ENCODE measurements around the gene SEC22A.
A peak's percentile ranks its signal among the peaks of the same experiment; 100 is the strongest.

Gene SEC22A, protein sequence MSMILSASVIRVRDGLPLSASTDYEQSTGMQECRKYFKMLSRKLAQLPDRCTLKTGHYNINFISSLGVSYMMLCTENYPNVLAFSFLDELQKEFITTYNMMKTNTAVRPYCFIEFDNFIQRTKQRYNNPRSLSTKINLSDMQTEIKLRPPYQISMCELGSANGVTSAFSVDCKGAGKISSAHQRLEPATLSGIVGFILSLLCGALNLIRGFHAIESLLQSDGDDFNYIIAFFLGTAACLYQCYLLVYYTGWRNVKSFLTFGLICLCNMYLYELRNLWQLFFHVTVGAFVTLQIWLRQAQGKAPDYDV

DNA sequence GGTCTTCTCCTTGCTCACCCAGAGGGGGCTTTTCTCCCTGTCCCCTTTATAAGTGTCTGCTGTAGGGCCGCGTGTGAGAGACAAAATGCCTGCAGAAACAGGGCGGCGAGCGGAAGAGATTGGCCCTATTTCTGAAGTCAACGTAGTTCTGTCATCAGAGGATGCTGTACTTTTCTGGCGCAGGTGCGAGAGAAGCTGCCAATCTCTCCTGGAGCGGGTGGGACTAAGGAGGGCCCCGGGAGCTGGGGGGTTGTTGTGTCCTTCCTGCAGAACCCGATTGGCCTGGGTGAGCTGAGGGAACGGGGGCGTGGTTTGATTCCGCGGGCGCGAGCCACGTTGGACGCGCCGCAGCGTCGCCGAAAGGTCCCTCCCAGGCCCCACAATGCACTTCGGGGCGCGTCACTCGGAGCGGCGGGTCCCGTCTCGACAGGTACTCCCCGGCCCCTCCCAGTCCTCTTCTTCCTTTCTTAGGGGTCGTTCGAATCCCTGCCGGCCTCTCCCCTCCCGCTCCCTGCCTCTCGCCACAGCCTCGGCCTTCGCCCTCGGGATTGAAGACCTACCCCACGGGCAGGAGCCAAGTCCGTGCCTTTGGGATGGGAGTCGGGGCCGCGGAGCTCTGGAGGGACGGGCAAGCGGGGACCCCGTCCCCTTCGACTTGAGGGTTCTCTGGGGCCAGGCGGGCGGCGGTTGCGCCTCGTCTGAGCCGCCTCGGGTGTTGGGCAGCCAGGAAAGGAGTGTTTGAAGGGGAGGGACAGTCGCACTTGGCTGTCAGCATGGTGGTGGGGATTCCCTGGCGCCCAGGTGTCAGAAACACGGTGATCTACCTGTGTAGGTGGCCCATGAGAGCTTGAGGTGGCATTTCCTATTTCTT lies at the start of gene SEC22A:
Gene SEC22A, plus strand, starts transcription at position 387 of the 871 bp plus-strand sequence. CDS start 7,275 bp downstream, outside the sequence.
- DNase-seq: peak; percentile 93 to 98 (median 96)

DNA sequence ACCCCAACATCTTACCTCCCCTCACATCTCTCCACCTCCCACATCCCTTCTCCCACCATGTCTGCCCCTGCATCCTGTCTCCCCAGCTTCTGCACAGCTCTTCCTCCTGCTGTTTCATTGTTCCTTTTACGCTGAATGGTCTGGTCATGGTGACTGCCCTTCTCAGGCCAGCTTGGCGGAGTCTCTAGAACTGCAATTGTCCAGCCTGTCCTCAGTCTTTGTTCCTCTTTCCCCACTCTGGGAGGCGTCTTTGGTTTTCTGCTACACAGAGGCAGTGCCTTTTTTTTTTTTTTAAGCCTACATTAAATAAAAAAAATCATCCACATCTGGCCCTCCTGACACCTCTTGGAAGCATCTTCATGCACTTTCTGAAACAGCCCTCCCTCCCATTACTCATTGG lies 49.1 kb upstream of the SEC22A start:
- no peak for DNase-seq

DNA sequence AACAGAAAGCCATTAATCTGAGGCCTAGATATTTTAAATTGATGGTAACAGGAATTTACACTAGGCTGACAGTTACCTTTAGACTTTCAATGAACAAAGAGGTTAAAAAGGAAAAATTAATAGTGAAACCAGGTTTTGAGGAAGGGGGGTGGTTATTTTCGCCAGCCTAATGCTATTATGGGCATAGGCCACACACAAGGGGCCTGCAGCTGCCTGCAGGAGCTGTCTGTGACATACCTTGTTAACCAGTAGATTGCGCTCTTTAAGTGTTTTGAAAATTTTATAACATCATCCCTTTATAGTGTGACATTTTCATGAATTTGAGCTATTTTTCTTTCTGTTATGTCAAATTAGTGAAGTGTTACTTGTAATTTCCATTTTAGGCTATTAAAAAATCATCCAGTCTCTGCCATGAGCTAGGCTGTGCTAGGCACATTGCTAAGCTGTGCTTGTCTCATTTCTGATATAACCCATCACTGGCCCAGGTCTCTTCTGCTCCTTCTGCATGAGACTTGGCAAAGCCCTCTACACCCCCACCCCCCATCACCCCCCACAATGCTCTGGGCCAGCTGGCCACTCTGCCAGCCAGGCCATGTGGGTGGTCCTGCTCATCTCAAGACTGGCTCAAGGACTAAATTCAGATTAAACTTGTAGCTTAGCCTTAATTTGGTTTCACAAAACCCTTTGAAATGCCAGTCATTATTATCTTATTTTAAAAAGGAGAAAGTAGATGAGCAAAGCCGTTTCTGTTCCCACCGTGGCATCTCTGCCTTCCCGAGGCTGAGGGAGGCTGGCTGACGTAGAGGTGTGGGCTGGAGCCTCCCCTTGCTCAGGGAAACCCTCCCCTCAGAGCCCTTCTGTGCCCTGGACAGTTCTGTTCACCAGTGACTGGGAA lies 48.4 kb upstream of the SEC22A start:
- no peak for DNase-seq

DNA sequence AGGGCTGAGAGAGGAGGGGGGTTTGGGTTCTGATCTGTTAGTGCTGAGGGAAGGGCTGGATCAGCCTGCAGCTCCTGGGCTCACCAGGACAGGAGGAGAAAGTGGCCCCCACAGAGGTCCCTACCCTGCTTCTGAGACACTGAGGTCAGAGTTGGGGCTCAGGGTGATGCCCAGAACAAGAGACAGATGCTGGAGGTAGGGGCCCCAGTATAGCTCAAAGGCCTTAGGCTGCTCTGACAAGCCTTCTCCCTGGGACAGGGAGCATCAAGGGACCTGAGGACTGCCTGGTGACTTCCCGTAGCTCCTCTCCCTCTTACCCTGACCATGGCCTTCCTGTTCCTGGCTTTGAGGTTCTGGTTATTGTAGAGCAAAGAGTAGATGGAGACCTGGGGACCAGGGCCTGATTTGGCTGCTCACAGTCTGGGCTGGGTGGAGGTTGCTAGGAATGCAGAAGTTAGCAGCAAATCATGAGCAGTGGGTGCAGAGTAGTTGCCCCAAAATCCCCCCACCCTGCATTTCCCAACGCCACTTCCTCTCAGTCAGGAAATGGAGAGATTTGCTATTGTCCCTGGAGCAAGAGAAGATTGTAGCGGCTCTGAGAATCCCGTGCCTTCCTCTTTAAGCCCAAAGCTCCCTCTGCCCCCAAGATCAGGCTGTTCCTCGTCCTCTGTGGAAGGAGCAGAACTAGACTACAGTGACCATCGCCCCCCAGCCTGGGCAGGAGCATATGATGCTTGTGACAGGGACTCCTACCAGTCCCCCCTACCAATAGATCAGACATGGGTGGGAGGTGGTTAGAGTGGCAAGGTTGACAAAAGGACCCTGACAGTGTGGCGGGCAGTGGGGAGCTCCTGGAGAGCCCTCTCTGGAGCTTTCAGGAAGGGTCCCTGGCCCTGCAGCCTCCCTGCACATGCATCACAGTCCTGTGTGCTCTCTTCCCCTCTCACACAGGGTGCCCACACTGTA lies 47.4 kb upstream of the SEC22A start:
- DNase-seq: no peak

DNA sequence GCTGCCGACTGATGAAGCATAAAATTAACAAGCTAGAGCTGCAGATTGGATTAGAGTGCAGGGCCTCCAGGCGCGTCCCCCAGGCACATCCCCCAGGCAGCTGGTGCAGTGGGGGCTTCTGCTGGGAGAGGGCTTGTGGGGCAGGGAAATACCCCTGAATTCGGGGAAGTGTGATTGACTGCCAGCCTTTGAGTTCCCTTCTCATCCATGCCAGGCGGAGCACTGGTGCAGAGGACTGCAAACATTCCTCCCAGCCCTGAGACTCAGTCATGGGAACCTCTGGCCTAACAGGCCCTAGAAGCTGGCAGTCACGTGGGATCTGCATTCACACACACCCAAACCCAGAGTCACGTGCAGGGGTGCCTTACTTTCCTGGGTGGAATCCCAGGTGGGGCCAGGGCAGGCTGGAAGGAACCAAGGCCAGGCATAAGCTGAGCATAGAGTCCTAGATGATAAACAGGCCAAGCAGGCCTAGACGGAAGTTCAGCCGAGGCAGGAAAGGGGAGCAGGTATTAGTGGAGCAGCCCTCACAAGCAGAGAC lies 46.2 kb upstream of the SEC22A start:
- no peak for DNase-seq

DNA sequence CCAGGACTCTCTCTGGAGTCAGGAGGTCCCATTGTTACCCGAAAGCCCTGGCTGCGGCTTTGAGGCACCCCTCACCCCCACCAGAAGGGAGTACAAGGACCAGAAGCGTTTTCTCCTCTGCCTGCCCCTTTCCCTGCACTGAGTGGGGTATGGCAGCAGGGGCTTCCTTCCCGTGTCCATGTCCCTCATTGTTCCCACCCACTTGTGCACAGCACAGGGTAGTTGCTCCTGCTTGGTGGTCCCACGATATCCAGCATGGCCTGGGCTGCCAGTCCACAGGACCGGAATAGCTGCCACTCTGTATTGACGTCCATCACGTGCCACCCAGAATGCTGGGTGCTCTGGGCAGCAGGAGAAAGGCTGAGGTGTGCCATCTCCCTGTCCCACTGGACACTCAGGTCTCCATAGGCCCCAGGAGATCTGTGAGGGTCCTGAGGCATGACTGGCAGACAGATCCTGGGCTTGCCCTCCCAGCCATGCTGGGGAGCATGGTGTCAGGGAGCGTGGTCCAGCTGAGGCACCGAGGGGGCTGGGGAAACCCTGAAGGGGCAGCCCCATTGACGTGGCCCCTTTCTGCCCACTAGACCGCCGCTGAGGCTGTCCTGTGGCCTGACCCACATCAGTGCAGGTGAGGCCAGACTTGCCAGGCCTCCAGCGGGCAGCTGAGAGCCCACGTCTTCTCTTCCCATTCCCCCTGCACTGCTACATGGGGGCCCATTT lies 45.3 kb upstream of the SEC22A start:
- DNase-seq: no peak

DNA sequence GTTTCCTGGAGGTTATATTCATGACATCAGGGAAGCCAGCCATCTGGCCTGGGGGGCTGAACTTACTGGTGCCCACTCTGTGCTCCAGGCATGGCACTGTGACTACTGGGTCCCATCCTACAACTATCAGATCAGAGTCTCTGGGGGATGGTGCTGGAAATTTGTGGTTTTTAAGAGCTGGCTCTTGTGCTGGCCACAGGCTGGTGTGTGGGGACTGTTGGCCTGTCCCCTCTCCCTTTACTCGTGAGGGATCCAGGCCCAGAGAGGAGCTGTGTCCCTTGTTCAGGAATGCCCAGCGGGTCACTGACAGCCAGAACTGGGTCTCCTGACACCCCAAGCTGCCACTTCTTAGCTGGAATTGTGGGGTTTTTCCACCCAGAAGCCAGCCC lies 44.5 kb upstream of the SEC22A start:
- DNase-seq: no peak

DNA sequence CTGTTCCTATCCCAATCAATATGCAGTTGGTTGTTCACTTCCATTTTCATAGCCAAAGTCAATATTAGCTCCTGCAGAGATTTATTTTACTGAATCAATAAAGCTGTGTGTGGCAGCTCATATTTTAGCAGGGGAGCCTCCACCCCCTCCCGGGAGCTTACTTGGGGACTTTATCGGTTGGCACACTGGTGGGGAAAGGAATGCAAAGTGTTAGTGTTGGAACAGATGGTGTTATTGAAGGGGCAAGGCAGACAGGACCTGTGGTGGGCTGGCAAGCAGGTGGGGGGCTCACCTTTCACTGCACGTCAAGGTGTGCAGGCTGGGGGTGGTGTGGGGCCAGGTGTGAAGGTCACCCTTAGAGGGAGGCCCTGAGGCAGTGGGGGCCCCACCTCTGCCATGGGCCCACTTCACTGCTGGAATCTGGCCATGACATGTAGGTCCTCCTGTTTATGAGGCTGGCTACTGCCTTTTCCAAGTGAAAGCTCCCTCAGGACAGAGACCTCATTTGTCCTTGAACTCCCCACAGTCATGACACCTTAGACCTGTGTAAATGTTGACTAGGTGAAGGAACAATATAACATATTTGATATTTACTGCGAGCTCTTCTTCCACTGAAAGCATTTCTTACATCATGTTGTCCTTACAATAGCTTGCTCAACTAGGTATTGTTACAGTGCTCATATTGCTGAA lies 44.0 kb upstream of the SEC22A start:
- no peak for DNase-seq

DNA sequence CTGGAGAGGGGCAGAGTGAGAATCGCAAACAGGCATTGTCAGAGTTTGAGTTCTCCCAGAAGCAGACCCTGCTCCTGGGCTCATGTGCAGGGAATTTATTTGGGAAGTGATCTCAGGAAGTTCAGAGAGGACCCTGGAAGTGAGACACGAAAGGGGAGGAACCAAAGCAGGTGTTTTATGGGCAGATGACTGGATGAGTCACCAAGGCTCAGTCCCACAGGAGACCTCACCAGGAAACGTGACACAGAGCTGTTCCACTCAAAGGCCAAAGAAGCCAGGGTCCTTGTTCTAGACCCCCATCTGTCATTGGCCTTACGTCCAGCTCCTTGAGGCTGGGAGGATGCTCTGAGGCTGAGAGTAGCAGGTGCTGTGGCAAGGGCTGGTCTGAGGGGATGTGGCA lies 43.4 kb upstream of the SEC22A start:
- no peak for DNase-seq

DNA sequence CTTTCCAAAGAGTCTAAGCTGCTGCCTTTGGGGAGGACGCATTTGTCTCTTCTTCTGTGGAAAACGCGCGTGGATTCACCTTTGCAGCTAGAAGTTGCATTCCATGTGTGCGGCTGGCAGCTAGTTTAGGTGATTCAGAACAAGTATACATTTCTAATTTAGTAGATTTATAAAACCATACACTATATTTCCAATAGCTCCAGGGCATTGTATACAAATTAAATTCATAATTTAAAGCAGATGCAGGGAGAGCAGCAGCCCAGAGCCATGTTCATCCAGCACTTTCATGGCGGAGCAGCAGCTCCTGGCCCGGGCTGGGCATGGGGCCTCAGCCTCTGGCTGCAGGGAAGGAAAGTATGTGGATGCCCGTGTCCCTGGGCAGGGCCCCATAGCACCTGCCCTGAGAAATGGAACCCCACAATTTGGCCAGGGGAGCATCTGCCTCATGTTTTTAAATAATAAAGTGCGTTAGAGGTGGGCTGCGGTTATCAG lies 42.8 kb upstream of the SEC22A start:
- DNase-seq: no peak

DNA sequence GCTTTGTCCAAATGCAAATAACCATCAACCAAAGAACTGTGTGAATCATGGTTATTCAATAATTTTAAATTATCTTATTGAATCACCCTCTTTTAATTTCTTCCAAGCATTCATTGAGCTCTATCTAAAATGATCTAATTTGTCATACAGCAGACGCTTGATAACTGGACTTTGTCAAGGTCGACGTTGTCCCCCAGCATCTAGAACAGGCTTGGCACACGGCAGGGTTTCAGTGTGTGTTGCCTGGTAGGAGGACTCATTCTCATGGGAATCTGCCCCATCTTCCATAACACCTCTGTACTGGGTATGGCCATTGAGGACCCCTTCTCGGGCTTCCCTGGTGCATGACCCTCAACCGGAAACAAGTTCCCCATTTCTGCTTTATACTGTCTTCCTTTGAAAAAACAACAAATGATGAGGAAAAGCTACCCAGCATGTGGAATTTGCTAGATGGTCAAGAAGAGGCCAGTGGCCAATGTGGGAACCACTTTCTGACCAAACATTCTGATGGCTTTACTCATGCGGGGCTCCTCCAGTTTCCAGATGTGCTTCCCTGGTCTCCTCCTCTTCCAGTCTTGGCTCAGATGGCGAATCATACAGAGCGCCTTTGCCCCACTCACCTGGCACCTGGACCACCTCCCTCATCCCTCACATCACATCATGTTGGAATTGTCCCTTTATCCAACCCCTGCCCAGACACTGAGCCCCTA lies 41.7 kb upstream of the SEC22A start:
- DNase-seq: no peak

DNA sequence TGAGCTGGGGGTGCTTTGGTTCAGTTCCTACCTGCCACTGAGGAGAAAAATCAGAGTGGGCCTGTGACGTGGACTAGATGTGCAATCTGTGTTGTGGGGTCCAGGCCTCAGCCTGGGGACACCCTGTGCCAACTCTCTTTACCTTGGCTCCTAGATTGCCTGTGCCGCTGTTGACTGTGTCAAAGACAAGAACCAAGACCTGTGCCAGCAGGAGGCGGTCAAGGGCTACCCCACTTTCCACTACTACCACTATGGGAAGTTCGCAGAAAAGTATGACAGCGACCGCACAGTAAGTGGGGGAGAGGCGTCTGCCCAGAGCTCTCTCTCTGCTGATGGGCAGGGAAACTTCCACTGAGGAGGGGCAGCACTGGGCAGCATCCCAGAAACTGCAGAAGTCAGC lies 40.6 kb upstream of the SEC22A start:
- no peak for DNase-seq

DNA sequence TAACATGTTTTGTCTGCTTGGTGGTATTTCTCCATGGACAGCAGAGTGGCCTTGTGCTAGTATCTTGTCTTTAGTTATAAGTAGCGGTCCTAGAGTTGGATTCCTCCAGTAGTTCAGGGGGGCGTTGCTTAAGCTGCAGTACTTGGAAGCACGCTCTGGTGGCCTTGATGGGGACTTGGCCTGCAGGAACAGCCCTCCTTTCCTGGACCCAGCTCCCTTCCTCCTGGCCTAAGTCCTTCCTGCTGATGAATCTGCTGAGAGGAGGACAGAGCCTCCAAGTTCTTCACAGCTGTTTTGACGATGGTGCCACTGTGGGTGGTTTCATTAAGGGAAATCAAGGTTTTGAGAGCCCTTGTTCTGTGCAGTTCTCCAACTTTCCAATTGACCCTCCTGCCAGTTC lies 38.6 kb upstream of the SEC22A start:
- no peak for DNase-seq

DNA sequence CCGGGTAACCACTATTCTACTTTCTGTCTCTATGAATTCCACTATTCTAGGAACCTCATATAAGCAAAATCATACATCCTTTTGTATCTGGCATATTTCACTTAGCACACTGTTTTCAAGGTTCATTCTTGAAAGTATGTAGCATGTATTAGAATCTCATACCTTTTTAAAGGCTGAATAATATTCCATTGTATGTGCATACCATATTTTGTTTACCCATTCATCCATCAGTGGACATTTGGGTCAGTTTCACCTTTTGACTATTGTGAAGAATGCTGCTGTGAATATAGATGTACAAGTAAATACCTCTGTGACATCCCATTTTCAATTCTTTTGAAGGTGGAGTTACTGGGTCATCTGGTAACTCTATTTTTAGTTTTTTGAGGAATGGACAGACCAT lies 36.6 kb upstream of the SEC22A start:
- DNase-seq: no peak

DNA sequence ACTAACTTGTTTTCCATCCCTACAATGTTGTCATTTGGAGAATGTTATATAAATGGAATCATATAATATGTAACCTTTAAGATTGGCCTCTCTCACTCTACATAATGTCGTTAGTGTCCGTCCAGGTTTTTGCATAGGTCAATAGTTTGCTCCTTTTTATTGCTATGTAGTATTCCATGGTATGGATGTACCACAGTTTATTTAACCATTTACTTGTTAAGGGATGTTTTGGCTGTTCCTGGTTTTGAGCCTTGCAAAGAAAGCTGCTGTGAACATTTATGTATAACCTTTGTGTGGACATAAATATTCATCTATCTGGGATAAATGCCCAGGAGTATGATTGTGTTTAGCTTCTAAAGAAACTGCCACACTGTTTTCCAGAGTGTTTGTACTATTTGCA lies 34.1 kb upstream of the SEC22A start:
- no peak for DNase-seq

DNA sequence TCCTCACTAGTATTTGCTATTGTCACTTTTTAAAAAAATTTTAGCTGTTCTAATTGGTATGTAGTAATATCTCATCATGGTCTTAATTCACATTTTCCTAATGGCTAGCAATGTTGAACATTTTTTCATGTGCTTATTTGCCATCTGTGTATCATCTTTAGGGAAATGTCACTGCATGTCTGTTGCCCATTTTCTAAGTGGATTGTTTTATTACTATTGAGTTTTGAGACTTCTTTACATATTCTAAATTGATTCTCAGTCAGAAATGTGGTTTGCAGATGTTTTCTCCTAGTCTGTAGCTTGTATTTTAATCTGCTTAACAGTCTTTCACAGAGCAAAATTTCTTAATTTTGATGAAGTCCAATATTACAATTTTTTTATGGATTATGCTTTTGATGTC lies 33.6 kb upstream of the SEC22A start:
- DNase-seq: no peak

DNA sequence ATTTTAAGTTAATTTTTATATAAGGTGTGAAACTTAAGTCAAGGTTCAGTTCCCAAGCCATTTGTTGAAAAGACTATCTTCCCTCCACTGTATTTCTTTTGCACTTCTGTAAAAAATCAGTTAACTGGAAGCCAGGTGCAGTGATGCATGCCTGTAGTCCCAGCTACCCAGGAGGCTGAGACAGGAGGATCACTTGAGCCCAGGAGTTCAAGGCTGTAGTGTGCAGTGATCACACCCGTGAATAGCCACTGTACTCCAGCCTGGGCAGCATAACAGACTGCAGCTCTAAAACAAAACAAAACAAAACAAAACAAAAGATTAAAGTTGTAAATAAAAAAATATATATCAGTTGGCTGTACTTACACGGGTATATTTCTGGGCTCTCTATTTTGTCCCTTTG lies 33.1 kb upstream of the SEC22A start:
- no peak for DNase-seq

DNA sequence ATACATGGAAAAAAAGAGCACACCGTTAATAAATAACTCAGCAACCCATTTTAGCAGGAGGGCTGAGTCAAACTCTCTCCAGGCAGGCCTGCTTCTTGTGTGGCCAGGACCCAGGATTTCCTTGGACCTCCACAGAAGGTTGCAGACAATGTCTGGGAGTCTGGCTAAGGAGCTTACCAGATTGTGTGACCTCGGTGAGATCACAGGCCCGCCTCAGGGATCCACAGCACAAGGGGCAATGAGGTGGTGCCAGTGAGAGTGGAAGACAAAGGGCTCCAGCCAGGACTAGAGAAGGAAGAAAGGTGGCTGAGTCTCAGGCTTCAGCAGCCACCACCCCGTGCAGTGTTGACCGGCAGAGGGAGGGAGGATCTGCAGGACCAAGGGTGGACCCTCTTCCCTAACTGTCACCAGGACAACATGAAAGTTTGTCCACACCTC lies 32.2 kb upstream of the SEC22A start:
- no peak for DNase-seq

DNA sequence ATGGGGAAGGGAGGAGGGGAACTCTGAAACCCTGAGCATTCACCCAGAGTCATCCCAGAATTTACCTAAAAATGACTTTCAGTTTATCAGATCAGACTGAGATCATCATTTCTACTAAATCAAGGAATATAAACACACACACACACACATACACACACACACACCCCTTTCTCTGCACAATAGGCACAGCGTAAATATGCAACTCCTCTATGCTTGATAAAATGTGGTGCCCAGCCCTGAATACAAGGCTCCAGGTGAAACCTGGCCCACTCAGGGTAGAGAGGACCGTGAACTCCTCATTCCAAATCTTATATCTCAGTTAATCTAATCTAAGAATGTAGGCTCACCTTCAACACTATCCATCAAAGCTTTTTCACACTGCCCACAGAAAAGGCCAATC lies 31.8 kb upstream of the SEC22A start:
- no peak for DNase-seq

DNA sequence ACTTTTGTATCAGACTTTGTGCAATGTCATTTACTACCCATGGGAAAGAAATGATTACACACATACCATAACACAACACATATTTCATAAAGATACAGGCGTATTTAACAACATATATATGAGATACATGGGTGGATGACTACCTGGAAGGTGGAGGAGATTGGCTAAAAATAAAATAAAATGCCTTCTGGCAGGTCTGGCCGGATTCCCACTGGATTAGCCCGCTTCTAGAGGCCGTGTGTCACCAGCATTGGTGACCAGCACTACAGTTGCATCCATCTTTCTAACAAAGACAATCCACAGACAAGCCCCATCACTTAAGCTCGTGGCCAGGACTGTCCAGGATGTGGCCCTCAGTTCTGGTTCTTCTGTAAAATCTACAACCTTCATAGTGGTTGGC lies 21.0 kb upstream of the SEC22A start:
- DNase-seq: no peak
